ENCODE data around the gene AVPR2. TPM values are rescaled to one million over a fixed set of nuclear protein-coding genes. Genes with fewer than 3 reads are reported as not detected.

The AVPR2 gene
- total RNA-seq, 1 donor from 2014 or later = 3.3 TPM

DNA sequence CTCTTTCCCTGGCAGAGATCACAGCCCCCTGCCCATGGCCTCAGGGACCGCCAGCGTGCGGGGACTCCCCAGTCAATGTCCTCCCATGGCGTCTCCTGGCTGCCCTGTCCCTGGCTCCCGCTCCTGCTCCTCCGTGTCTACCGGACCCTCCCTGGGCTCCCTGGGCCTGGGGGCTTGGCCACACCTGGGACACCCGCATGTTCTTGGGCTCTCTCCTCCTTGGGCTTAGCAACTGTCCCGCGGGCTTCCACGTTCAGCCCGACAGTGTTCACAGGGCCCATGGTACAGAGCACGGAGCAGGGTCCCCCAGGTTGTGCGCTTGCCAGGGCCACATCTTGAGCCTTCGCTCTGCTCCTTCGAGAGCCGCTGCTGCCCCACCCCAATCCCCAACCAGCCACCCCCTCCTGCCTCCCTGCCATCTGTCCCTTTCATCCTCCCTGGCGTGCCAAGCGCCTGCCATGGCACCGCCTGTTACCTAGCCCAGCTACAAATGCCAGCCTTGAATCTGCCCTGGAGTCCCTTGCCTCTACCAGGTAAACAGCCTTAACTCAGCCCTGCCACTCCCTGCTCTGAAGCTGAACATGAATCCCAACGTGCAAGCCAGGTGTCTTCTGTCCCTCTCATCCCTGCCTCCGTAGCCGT is 3.9 kb downstream of the AVPR2 start:
- intact Hi-C loops (cut with micrococcal nuclease) = no loop called here
- DNase-seq = no peak
- ATAC-seq = no peak

DNA sequence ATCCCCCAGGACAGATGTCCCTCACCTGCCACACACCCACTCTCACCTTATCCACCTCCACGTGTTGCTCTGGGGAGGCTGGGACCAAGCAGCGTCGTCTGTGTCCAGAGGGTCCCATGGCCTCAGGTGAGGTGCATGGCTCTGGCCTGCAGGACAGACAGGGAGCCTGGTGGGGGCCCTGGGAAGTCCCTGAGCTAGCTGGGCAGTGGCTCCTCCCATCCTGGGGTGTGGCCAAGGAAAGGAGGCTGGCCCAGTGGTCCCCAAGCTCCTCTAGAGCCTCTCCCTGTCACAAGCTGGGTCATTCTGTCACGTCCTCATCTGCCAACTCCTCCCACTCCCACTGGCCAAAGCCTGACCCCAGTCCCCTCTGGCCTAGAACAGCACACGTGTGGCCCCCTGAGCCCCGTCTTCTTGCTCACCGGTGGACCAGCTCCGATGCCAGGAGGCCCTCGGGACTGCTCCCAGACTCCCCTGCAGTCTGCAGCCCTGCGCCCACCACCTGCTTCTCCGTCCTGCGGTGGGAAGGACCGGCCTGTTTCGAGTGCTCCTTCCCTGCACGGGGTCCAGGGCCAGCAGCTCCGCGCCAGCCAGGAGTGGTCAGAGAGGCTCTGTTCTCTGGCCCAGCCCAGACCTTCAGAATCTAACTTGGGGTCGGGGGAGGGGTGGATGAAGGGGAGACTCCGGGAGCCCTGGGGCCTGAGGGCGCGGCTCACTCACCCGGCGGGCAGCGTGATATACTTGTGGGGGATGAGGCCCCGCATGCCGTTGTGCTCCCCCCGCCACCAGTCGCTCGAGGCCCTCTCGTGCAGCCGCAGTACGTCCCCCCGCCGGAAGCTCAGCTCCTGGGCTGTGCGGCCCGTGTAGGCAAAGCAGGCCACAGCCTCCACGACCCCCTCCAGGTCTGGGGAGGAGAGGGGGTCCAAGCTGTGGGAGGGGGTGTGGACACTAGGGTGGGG is 4.8 kb downstream of the AVPR2 start:
- no peak for DNase-seq
- peak; percentile 26 for ATAC-seq
- intact Hi-C loops (cut with micrococcal nuclease) = no loop called here

DNA sequence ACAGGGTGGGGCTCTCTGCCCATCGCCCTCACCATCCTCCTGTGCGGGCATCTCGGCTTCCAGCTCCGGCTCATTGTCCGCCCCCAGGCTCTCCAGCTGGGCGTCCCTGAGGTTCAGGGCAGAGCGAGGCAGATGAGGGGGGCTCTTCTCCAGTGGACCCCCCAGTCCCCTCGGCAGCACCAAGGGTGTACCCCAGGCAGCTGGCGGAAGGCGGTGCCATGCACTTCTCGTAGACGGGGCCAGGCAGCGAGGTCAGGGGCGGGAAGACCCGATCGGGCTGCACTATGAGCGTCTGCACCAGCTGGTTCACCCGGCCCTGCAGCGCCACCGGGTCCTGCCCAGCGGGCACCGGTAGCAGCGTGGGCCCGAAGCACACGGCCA is 5.5 kb downstream of the AVPR2 start:
- DNase-seq = no peak
- intact Hi-C loops (cut with micrococcal nuclease) = no loop called here

DNA sequence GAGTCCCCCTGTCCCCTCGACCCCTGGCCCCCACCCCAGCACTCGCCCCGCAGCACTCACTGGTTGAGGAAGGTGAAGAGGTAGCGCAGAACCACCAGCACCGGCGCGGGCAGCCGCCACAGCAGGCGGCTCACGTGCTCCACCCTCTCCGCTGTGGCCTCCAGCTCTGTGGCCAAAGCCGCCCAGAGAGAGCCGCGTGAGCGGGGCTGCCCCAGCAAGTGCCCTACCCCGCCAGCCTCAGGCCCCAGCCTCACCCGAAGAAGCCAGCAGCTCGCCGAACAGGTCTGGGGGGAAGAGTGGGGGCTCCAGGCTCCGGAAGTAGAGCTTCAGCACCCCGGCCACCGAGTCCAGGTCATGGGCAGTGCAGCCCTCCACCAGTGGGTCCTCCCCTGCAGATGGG is 6.0 kb downstream of the AVPR2 start:
- ATAC-seq = no peak
- no peak for DNase-seq
- intact Hi-C loops (cut with micrococcal nuclease) = no loop called here

More for the DNA sequence above, 5.5 kb downstream of the AVPR2 start:
- no peak for ATAC-seq

DNA sequence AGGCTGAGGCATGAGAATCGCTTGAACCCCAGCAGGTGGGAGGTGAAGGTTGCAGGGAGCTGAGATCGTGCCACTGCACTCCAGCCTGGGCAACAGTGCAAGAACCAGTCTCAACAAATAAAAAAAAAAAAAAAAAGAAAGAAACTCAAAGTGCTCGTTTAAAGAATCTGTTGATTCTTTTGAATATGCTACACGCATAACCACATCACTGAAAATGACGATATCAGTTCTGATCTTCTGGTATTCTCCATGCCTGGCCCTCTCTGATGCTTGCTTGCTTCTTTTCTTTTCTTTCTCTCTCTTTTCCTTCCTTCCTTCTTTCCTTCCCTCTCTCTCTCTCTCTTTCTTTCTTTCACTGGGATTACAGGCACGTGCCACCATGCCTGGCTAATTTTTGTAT is 7.3 kb downstream of the AVPR2 start:
- DNase-seq (no peak), ATAC-seq (no peak)
- intact Hi-C loops (cut with micrococcal nuclease) = no loop called here

DNA sequence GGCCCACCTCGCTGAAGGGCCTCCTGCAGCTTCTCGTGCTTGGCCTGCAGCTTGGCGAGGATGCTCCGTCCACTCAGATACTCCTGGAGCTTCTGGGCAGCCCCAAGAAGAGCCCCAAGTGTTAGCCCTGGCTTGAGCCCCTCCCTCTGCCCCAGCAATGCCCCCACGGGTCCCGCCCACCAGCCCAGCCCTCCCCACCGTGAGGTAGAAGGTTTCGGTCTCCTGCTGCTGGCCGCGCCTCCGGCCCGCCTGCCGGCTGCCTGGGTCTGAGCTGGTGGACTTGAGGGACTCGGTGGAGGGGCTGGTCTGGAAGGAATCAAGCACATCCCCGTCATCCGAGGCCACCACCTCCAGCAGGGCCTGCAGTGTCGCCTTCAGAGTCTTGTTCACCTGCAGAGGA is 8.7 kb downstream of the AVPR2 start:
- intact Hi-C loops (cut with micrococcal nuclease) = no loop called here
- ATAC-seq (no peak), DNase-seq (no peak)

DNA sequence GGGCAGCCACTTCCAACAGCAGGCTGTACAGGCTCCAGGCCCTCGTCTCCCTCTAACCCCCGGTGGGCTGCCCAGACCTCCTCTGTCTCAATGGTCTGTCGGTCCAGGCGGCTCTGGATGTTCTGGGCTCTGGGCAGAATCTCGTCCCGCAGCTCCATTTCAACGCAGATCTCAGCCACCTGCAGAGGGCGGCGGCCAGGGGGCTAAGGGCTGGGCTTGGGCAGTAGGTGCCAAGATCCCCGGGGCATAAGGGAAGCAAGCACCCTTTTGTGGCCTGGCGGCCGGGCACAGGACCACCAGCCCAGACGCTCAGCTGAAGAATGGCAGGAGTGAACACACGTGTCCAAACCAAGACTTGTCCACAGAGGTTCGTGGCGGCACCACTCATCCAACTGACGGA is 9.2 kb downstream of the AVPR2 start:
- intact Hi-C loops (cut with micrococcal nuclease) = no loop called here
- ATAC-seq = no peak

DNA sequence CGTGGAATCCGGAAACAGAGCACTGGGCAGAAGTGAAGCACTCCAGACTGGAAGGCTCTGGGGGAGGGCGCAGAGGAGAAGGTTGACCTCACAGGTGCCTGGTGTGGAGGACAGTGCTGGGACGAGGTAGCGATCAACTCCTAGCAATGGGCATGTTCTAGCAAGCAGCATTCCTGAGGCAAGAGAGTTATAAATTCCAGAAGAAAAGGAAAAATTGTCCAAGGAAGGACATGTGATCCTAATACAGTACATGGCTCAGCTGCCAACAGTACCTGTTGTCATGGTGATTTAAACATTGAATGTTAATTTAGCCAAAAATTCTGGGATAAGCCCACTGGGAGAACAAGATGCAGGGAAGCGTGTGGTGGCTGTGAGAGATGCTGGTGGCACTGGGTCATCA is 13.4 kb downstream of the AVPR2 start:
- no peak for DNase-seq
- no peak for ATAC-seq
- intact Hi-C loops (cut with micrococcal nuclease) = no loop called here

More for the DNA sequence above, 9.2 kb downstream of the AVPR2 start:
- DNase-seq = no peak

DNA sequence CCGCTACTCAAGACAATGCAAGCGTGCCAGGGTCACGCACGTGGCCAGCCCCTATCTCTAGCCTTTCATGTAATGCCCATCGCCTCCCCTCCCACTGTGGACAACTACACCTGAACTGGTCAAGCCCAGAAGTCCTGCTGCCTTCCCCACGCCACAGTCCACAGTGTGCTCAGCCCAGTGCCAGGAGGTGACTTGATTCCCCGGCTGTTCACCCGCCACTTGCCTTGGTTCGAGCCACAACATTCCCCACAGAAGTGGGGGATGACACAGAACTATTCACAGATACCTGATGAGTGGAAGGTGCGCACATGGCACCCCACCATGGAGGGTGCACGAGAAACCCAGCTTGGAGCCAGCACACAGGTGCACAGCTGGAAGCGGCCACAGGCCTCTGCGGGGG is 14.8 kb downstream of the AVPR2 start:
- intact Hi-C loops (cut with micrococcal nuclease) = no loop called here
- ATAC-seq = no peak
- DNase-seq = no peak

DNA sequence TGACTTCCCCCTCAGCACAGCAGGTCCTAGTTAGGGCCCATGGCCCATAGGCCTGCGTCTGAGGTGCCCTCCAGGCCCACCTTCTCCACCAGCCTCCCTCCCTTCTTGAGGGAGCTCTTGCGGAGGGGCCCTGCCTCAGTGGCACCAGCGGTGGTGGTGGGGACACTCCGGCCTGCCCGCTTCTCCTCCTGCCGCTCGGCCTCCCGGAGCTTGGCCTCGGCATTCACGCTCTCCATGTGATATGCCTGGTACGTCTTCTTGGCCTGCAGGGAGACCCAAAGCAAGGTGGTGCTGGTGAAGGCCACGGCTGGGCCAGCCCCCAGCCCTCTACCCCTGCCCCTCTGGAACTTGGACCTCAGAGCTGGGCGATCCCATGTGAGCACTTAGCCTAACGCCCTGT is 16.1 kb downstream of the AVPR2 start:
- intact Hi-C loops (cut with micrococcal nuclease) = no loop called here
- DNase-seq (no peak), ATAC-seq (no peak)

DNA sequence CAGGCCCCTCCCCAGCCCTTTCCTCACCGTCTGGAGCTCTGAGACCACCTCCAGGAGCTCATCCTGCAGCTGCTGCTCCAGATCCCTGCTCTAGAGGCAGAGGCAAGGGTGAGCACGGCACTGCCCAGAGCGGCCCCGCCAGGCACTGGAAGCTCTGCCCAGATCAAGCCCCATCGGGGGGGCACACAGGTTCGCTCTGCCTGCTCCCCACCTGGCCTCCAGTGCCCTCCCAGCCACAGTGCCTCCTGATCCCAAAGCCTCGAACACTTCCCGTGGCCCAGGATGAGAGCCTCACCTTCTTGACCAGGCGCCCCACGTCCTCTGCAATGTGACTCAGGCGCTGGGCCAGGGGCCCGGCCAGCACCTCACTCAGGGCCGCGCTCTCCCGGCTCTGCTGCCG is 16.6 kb downstream of the AVPR2 start:
- intact Hi-C loops (cut with micrococcal nuclease) = no loop called here

DNA sequence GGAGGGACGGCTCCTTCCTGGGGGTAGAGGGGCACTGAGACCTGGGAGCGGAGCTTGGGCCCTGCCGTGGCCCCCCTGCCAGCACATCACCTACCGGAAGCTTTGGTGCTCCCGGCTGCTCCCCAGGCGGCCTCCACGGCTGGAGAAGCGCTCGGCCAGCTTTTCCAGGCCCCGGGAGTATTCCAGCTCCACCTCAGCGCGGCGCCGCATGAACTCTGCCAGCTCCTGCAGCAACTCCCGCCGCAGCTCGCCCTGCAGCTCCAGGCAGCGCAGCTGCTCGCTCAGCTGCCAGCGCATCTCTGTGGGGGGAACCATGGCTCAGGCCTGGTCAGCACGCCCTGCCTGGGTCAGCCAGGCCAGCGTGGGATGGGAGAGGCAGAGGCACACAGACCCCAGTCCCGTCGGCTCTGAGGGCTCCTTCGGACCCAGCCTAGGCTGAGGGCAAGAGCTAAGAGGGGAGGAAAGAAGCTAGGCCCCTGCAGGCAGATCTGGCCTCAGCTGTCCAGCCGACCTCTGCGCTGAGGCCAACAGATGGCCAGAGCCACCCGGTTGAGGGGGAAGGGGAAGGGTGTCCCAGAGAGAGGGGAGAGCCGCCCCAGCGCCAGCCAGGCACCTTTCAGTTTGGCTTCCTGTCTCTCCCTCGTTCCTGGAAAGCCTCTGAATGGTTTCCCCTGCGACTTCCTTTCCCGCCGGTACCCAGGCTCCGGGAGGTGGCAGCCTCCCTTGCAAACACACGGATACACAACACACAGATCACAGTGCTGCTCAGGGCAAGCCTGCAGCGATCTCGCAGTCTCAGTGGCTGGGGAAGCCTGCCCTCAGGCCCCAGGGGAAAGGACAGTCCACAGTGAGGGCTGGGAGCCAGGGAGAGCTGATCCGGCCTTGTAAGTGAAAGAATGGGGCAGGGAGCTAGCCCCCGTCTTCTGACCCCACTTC is 17.3 kb downstream of the AVPR2 start:
- DNase-seq = no peak
- intact Hi-C loops (cut with micrococcal nuclease) = no loop called here
- no peak for ATAC-seq

More for the DNA sequence above, 16.6 kb downstream of the AVPR2 start:
- ATAC-seq (no peak), DNase-seq (no peak)

DNA sequence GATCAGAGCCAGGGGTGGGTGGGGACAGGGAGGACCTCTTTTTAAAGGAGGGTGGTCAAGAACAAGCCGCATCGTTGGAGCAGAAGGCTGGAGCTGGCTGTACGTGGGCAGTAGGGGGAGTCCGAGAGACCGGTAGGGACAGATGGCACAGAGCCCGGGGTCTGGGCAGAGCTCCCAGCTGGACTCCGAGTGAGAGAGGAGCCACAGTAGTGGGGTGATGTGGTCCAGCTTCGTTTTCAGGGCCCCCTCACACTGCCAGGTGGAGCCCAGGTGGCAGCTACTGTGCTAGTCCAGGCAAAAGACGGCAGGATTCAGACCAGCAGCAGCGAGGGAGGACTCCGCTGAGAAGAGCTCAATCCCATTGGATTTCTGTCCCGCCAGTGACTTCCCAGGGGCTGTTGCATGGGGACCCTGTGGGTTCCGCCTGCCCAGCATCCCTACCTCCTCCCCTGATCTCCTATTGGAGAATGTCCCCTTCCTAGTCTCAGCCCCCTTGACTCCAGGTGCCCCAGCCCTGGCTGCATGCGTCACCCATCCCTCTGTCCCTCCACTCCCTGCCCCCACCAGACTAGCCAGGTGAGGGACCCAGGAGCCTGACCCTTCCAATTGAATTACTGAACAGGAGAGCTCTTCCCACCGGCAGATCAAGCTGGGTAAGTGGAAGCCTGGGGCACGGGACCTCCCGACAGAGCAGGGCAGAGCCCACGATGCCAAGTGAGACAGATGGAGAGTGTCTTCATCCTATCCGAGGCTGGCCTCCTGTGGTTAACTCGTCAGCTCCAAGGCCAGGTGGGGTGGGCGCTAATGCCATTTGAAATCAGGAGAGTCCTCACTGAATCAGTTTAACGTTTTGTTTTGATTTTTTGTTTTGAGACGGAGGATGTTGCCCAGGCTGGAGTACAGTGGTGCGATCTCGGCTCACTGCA is 18.7 kb downstream of the AVPR2 start:
- intact Hi-C loops (cut with micrococcal nuclease) = no loop called here
- DNase-seq (peak; percentile 88), ATAC-seq (peak; percentile 70)

DNA sequence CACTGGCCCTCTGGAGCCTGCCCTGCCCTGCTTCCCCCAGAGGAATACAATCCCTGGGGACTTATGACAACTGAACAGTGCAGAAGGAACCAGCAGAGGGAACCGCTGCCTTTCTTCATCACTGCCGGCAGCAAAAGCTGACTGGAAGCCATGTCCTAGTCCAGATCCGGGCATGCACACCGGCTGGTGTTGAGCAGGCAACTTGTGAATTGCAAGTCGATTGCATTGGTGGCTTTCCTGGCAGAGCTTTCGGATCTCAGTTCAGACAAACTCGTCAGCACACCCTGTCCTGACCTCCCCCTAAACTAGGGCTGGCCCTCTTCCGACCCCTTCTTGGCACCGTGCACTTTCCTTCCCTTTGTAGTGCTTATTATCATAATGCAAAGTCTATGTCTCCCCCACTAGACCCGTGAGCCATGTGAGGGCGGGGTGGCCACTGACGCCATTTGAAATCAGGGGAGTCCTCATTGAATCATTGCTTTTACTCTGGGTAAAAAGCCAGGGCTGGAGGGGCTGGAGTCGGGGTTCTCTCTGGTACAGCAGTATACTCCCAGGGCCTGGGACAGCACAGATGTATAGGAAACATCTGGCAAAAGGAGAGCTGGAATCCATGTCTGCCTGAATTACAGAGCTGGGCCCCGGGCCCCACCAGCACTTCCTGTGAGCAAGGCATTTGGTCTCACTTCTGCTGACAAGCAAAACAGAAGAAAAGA is 19.8 kb downstream of the AVPR2 start:
- no peak for ATAC-seq

DNA sequence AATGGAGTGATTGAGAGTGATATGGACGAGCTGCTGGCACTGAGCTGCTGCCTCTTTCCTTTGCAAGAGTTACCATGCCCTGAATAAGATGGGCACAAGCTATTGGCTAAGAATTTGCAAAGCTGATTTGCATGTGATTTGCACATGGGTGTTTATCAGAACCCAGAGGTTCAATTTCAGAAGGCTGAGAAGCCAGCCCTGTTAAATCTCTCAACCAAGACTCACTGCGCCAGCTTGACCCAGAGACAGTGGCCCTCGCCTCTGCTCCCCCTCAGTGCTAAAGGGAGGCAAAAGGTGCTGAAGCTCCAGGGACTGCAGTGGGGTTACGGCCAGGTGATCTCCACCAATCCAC is 20.9 kb downstream of the AVPR2 start:
- intact Hi-C loops (cut with micrococcal nuclease) = no loop called here

More for the DNA sequence above, 19.8 kb downstream of the AVPR2 start:
- DNase-seq = no peak
- intact Hi-C loops (cut with micrococcal nuclease) = no loop called here

DNA sequence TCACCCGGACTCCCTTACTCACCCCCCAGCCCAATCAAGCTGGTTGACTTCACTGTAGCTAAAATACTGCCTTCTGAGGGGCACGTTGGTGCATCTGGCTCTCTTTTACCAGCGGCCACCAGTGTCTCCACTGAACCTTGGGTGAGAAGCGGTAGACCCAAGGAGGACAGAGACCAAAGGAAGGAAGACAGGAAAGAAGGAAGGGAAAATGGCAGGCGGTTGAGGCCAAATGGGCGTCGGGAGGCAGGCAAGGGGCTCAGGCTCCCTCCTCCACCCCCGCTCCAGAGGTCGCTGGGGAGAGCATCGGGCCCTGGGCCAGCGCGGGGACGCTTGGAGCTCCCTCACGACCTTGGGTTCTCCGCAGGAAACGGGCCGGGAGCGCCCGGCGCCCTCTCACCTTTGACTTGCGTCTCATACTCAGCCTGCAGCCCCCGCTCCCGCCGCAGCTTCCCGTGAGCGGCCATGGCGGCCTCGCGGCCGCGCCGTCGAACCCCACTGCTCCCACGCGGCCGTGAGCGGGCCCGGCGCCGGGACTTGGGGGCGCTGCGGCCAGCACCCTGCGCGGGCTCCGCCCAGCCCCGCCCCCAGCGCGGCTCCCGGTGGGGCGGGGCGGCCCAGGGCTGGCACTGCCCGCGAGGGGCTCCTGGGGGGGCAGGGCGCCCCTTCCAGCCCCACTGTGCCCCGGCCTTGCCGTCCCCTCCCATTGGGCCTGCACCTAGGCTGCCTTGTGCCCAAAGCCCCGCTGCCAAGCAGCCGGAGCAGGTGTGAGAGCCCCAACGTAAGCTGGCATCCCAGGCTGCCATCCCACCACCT is 21.5 kb downstream of the AVPR2 start, which contains the start of gene ARHGAP4:
TSS of gene ARHGAP4 (minus strand) at position 526 of the 813 bp plus-strand sequence. CDS start at position 464, 62 bp downstream.
- no peak for ATAC-seq
- DNase-seq = peak; percentile 45
- intact Hi-C loops (cut with micrococcal nuclease) = no loop called here

More for the DNA sequence above, 20.9 kb downstream of the AVPR2 start:
- no peak for DNase-seq
- no peak for ATAC-seq

DNA sequence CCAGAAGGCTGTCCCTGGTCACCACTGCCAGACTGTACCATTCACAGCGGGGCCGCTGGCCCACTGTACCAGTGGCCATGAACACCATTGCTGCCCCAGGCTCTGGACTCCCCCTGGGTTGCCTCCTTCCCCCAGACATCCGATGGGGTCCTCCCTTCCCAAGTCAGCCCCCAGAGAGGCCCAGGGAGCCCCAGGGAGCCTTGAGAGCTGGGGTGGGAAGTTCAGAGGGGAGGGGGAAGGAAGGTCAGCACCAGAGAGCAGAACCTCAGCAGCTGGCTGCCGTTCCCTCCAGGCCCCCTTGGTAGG is 22.0 kb downstream of the AVPR2 start:
- ATAC-seq (no peak), DNase-seq (peak; percentile 58)
- intact Hi-C loops (cut with micrococcal nuclease) = no loop called here
